ENCODE data around the gene TLCD2.

GRCh38 chr17:1712271-1712670 is 2.1 kb upstream of the TLCD2 start:
- TF ChIP-seq POLR2A (IDR thresholded peaks at IDR 0.05; ENCODE audit: low read length): no peak
- TF ChIP-seq GATA1 (IDR thresholded peaks at IDR 0.05; ENCODE audit: low read depth, low read length): no peak

Measured in erythroblast (primary cell).